Neural cell (in vitro differentiated cells): ENCODE results near the gene COL2A1.

Experiments used
- EP300 ChIP-seq: fragments of 450-650 bp; conservative IDR thresholded peaks from 2 replicates; pipeline ENCODE4 v1.6.1; 2014; ENCODE audit warnings: antibody characterized with exemption, mild to moderate bottlenecking, moderate library complexity; ENCODE audit not compliant: poor library complexity, severe bottlenecking
- EZH2 ChIP-seq: fragments of 200-600, 300-800 bp; shearing (Covaris generic), sonication (generic); IDR thresholded peaks from 2 replicates; pipeline ENCODE4 v1.6.1; 2014; ENCODE audit warnings: antibody characterized with exemption, low read length, borderline replicate concordance, mild to moderate bottlenecking; ENCODE audit not compliant: insufficient read depth, poor library complexity, severe bottlenecking
- MXI1 ChIP-seq: fragments of 450-650 bp; conservative IDR thresholded peaks from 2 replicates; pipeline ENCODE4 v1.6.1; 2014; ENCODE audit warnings: antibody characterized with exemption, mild to moderate bottlenecking; ENCODE audit not compliant: poor library complexity, severe bottlenecking
- POLR2AphosphoS5 ChIP-seq: IDR thresholded peaks from 2 replicates; pipeline ENCODE4 v1.6.1; 2012
- TAF1 ChIP-seq: IDR thresholded peaks from 2 replicates; pipeline ENCODE4 v1.6.1; 2012; ENCODE audit warnings: low read depth
- TF ChIP-seq, protein P1 (sequence below): fragments of 450-650 bp; IDR thresholded peaks from 2 replicates; pipeline ENCODE4 v1.5.1; 2014; ENCODE audit warnings: antibody characterized with exemption, mild to moderate bottlenecking, moderate library complexity; ENCODE audit not compliant: poor library complexity, severe bottlenecking

DNA sequence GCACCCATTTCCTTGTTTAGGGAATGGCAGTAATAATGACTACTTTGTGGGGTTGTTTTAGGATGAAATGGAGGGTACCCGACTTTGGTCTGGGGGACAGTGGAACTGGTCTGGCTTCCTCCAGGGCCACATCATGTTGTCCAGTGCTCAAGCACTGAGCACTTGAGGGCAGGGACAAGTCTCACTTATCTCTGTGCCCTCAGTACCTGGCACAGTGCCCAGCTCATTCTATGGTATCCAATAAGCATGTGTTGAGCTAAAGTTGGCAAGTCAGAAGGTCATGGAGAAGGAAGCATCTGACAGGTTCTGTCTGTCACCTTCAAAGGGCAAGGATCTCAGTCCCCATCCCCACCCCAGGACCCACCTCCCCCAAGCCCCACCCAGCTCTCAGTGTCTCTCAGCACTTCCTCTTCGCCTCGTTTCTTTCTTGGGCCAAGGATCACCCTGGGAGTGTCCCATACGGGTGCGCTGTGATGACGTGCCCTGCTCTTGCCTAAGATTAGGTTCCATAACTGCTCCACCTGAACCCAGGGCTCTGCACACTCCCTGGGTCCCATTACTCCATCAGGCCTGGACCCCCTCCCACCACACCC, 65.2 kb downstream of the COL2A1 start:
- TF ChIP-seq, protein P1, sequence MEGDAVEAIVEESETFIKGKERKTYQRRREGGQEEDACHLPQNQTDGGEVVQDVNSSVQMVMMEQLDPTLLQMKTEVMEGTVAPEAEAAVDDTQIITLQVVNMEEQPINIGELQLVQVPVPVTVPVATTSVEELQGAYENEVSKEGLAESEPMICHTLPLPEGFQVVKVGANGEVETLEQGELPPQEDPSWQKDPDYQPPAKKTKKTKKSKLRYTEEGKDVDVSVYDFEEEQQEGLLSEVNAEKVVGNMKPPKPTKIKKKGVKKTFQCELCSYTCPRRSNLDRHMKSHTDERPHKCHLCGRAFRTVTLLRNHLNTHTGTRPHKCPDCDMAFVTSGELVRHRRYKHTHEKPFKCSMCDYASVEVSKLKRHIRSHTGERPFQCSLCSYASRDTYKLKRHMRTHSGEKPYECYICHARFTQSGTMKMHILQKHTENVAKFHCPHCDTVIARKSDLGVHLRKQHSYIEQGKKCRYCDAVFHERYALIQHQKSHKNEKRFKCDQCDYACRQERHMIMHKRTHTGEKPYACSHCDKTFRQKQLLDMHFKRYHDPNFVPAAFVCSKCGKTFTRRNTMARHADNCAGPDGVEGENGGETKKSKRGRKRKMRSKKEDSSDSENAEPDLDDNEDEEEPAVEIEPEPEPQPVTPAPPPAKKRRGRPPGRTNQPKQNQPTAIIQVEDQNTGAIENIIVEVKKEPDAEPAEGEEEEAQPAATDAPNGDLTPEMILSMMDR, result no peak
- TF ChIP-seq EZH2 (no peak), MXI1 (no peak), EP300 (no peak), POLR2AphosphoS5 (no peak), TAF1 (no peak)
